ENCODE data around the gene SFT2D3. TPM values are rescaled to one million over a fixed set of nuclear protein-coding genes. Genes with fewer than 3 reads are reported as not detected.

Gene SFT2D3
- total and polyA plus RNA-seq, 2 of the 8 experiments (the other 6 are each of a cell fraction or from before 2014, with no cell fraction given) = 7.3 to 10.3 TPM

- TF ChIP-seq CBX5 (IDR thresholded peaks at IDR 0.05; ENCODE audit: low read depth, low read length) = no peak
- no peak for TF ChIP-seq TEAD4 (IDR thresholded peaks at IDR 0.05; ENCODE audit: low read depth, low read length)
- TF ChIP-seq KDM5A (IDR thresholded peaks at IDR 0.05; ENCODE audit: low read length) = no peak
- TF ChIP-seq BCL11A (IDR thresholded peaks at IDR 0.05; ENCODE audit: low read depth in 2 of 2, low read length in 2 of 2) = no peak
- TF ChIP-seq RAD21 (IDR thresholded peaks at IDR 0.05 in 1 of 2, conservative IDR thresholded peaks at IDR 0.05 in 1 of 2; ENCODE audit: low read depth in 2 of 2, low read length in 2 of 2) = no peak
- no peak for TF ChIP-seq TAF1 (IDR thresholded peaks at IDR 0.05; ENCODE audit: low read depth, low read length)
Observed at GRCh38 chr2:127651971-127652550, 49.2 kb upstream of the SFT2D3 start (continued).

All from H1 (cell line).